Erythroblast (primary cell): ENCODE measurements around the gene TBC1D3B.
"Not testable (repeated sequence)": the region's sequence is repeated elsewhere in the genome, so short reads cannot be mapped to it uniquely, and the experiment has no call there.

Experiments
- DNase-seq, 2 experiments: peaks; one replicate each; lab custom pipeline; 2025; lab: John Stamatoyannopoulos, UW
- GATA1 ChIP-seq: IDR thresholded peaks from 2 replicates; pipeline ENCODE4 v1.6.1; 2011; ENCODE audit warnings: low read depth, mild to moderate bottlenecking, control low read depth, low read length, moderate library complexity
- POLR2A ChIP-seq: IDR thresholded peaks from 2 replicates; pipeline ENCODE4 v1.6.1; 2011; ENCODE audit warnings: mild to moderate bottlenecking, low read length

TBC1D3B gene

GRCh38 chr17:36188891-36189306 lies 12.5 kb upstream of the TBC1D3B start:
- no peak for TF ChIP-seq POLR2A
- no peak for TF ChIP-seq GATA1
- no peak for DNase-seq

GRCh38 chr17:36187943-36188665 lies 11.7 kb upstream of the TBC1D3B start:
- DNase-seq: not testable (repeated sequence)

GRCh38 chr17:36186810-36187763 lies 10.7 kb upstream of the TBC1D3B start:
- not testable (repeated sequence) for DNase-seq

GRCh38 chr17:36185416-36185815 lies 9.0 kb upstream of the TBC1D3B start:
- no peak for DNase-seq
- TF ChIP-seq GATA1 (no peak), POLR2A (no peak)

- TF ChIP-seq GATA1: no peak
- TF ChIP-seq POLR2A: no peak
- no peak for DNase-seq
Observed at GRCh38 chr17:36184023-36184765, 7.8 kb upstream of the TBC1D3B start.

- TF ChIP-seq GATA1 (no peak), POLR2A (no peak)
- peak; percentile 52 to 57 for DNase-seq
Observed at GRCh38 chr17:36183001-36183971, 6.8 kb upstream of the TBC1D3B start.

- no peak for DNase-seq
- no peak for TF ChIP-seq GATA1
- no peak for TF ChIP-seq POLR2A
Observed at GRCh38 chr17:36182176-36183000, 6.0 kb upstream of the TBC1D3B start.

GRCh38 chr17:36181446-36182175 lies 5.2 kb upstream of the TBC1D3B start:
- DNase-seq: not testable (repeated sequence)

- DNase-seq: not testable (repeated sequence)
Observed at GRCh38 chr17:36168836-36169235, 7.6 kb downstream of the TBC1D3B start.

- TF ChIP-seq POLR2A (no peak), GATA1 (no peak)
- DNase-seq: no peak
Observed at GRCh38 chr17:36153895-36154610, 22.4 kb downstream of the TBC1D3B start.

GRCh38 chr17:36152639-36153120 lies 23.8 kb downstream of the TBC1D3B start:
- DNase-seq: no peak
- no peak for TF ChIP-seq GATA1
